ENCODE data around the gene STN1. TPM values are rescaled to one million over a fixed set of nuclear protein-coding genes. Genes with fewer than 3 reads are reported as not detected.

STN1 gene
- polyA plus RNA-seq, 1 of the 3 experiments (the other 2 are of a cell fraction): 22.1 TPM

DNA sequence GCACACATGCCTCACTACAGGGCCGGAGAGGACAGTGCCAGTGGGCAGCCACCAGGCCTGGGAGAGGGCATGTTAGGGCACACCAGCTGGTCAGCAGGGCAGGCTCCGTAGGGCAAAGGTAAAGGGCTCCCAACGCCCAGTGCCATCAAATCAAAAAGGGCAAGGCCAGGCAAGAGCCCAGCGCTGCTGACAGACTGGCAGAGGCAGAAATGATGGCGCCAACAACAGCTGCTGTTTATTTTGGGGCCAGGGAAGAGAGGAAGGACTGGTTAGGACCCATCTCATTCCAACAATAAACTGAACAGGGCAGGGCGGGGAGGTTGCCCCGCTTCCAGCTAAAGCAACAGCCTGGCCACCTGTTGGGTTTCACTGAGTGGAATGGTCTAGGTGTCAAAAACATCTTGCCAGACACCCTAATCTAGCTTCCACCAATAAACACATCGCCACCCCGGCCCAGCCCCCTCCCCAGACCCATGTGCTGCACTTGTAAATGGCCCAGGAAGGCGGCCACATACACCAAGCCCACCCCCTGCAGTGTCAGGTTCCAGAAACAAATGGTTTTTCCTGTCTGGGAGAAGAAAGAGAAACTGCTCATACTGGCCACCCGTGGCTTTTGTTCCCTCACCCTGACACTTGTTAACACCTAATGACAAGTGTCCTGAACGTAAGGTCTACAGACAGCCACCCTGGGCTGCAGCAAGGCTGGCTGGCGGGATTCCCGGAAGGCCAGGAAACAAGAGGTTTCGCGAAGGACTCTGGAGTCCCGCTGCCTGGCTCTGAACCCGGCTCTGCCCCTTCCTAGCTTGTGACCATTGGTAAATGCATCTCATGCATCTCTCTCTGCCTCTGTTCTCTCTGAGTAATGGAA, 77.9 kb downstream of the STN1 start:
- Histone ChIP-seq H3K9me2 (no peaks in the 10 kb centered on the region), H3K4me3 (ENCODE audit: low read depth in 2 of 2, low read length in 1 of 2) (no peak overlapping the region), H3F3A (replicated peaks; ENCODE audit: insufficient read depth) (peaks cover 14% of the 10 kb centered on the region), H3K4me2 (no peak overlapping the region), H2AFZ (ENCODE audit: low read depth) (no peak overlapping the region), H4K20me1 (ENCODE audit: insufficient read depth) (peaks cover 3% of the 10 kb centered on the region; the same call in 1 of the 2 replicates), H3K36me3 (replicated peaks in 1 of 2; ENCODE audit: control insufficient read depth in 1 of 2, insufficient read depth in 2 of 2, low read length in 1 of 2) (no peaks in the 10 kb centered on the region), H3K9ac (no peak overlapping the region), H3K27ac (ENCODE audit: low read depth in 2 of 2, low read length in 1 of 2) (peak overlapping the region in 1 of 2 experiments; percentile 72; a peak in 2 of 4 replicates), H3K27me3 (ENCODE audit: insufficient read depth) (no peaks in the 10 kb centered on the region), H3K79me2 (ENCODE audit: insufficient read depth) (peaks cover 49% of the 10 kb centered on the region), H3K9me3 (no peaks in the 10 kb centered on the region), H3K4me1 (ENCODE audit: control insufficient read depth in 1 of 2, insufficient read depth in 2 of 2, low read depth in 1 of 2, low read length in 1 of 2) (peaks cover 36 to 64% of the 10 kb centered on the region in 2 experiments)
- DNase-seq: no peak
- CTCF ChIA-PET: interaction anchor here (1.0 to 2.7 kb wide), 6 partner anchors 8 to 129 kb away, joined by 3 to 11 read pairs (median 5); no protein-coding TSS in a partner anchor
- POLR2A ChIA-PET: interaction anchor here (0.5 to 1.0 kb wide), 2 partner anchors 16 to 55 kb away, joined by 3 read pairs; no protein-coding TSS in a partner anchor
- TF ChIP-seq GATA2 (CRISPR knock-in tag; IDR thresholded peaks at IDR 0.05) (no peak), FOSL2 (IDR thresholded peaks at IDR 0.05; ENCODE audit: borderline replicate concordance, low read depth) (no peak), JUND (IDR thresholded peaks at IDR 0.05) (no peak)
- 86% methylated on average over 15 of the region's 18 CpGs for WGBS (ENCODE audit: low lambda C conversion rate)

DNA sequence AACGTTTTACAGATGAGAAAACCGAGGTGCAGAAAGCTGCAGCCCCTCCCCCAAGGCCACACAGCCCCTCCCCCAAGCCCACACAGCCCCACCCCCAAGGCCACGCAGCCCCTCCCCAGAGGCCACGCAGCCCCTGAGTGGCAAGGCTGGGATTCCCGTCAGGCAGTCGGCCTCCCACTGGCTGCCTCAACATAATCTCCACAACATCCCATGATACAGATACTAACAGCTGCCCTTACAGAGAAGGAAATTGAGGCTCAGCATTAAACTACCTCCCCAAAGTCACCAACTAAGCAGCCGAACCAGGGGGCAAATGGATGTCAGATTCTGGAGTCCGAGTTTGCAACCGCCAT, 78.5 kb downstream of the STN1 start:
- Histone ChIP-seq H3F3A (replicated peaks; ENCODE audit: insufficient read depth) (peaks cover 12% of the 10 kb centered on the region), H4K20me1 (ENCODE audit: insufficient read depth) (peaks cover 3% of the 10 kb centered on the region; the same call in 1 of the 2 replicates), H3K9me2 (no peaks in the 10 kb centered on the region), H3K4me2 (no peak overlapping the region), H2AFZ (ENCODE audit: low read depth) (no peak overlapping the region), H3K36me3 (replicated peaks in 1 of 2; ENCODE audit: control insufficient read depth in 1 of 2, insufficient read depth in 2 of 2, low read length in 1 of 2) (no peaks in the 10 kb centered on the region), H3K9me3 (no peaks in the 10 kb centered on the region), H3K4me1 (ENCODE audit: control insufficient read depth in 1 of 2, insufficient read depth in 2 of 2, low read depth in 1 of 2, low read length in 1 of 2) (peaks cover 32 to 66% of the 10 kb centered on the region in 2 experiments), H3K79me2 (ENCODE audit: insufficient read depth) (peaks cover 43% of the 10 kb centered on the region), H3K9ac (no peak overlapping the region), H3K4me3 (ENCODE audit: low read depth in 2 of 2, low read length in 1 of 2) (no peak overlapping the region), H3K27me3 (ENCODE audit: insufficient read depth) (no peaks in the 10 kb centered on the region), H3K27ac (ENCODE audit: low read depth in 2 of 2, low read length in 1 of 2) (peak overlapping the region in 1 of 2 experiments; percentile 72; a peak in 1 of 4 replicates)
- WGBS (ENCODE audit: low lambda C conversion rate): 78% methylated on average over 7 of the region's 9 CpGs
- CTCF ChIA-PET: interaction anchor here (1.0 to 2.7 kb wide), 5 partner anchors 9 to 35 kb away, joined by 3 to 11 read pairs (median 6); no protein-coding TSS in a partner anchor
- no peak for DNase-seq
- no peak for TF ChIP-seq TEAD4 (IDR thresholded peaks at IDR 0.05; ENCODE audit: borderline replicate concordance, insufficient read depth)
- TF ChIP-seq GATA2 (CRISPR knock-in tag; IDR thresholded peaks at IDR 0.05): no peak
- no peak for TF ChIP-seq RFX5 (IDR thresholded peaks at IDR 0.05; ENCODE audit: low read length)
- TF ChIP-seq RXRA (IDR thresholded peaks at IDR 0.05; ENCODE audit: borderline replicate concordance, low read depth): no peak
- TF ChIP-seq FOXJ3 (CRISPR knock-in tag; IDR thresholded peaks at IDR 0.05): no peak
- TF ChIP-seq FOXM1 (IDR thresholded peaks at IDR 0.05; ENCODE audit: low read depth): no peak
- no peak for TF ChIP-seq FOSL2 (IDR thresholded peaks at IDR 0.05; ENCODE audit: borderline replicate concordance, low read depth)
- TF ChIP-seq NFIC (IDR thresholded peaks at IDR 0.05; ENCODE audit: borderline replicate concordance): no peak
- no peak for TF ChIP-seq RCOR1 (IDR thresholded peaks at IDR 0.05; ENCODE audit: low read length)
- no peak for TF ChIP-seq EP300 (IDR thresholded peaks at IDR 0.05; ENCODE audit: borderline replicate concordance in 1 of 2, low read depth in 1 of 2, low read length in 1 of 2)
- TF ChIP-seq, protein P1, sequence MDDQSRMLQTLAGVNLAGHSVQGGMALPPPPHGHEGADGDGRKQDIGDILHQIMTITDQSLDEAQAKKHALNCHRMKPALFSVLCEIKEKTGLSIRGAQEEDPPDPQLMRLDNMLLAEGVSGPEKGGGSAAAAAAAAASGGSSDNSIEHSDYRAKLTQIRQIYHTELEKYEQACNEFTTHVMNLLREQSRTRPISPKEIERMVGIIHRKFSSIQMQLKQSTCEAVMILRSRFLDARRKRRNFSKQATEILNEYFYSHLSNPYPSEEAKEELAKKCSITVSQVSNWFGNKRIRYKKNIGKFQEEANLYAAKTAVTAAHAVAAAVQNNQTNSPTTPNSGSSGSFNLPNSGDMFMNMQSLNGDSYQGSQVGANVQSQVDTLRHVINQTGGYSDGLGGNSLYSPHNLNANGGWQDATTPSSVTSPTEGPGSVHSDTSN (IDR thresholded peaks at IDR 0.05): no peak
- TF ChIP-seq SMC3 (IDR thresholded peaks at IDR 0.05; ENCODE audit: low read depth, low read length): no peak
- no peak for TF ChIP-seq CTCF (IDR thresholded peaks at IDR 0.05)
- no peak for TF ChIP-seq USF1 (IDR thresholded peaks at IDR 0.05; ENCODE audit: borderline replicate concordance, low read depth)
- no peak for TF ChIP-seq RAD21 (IDR thresholded peaks at IDR 0.05; ENCODE audit: low read length)
- POLR2A ChIA-PET: interaction anchor here (1.0 kb wide), 1 partner anchor 16 kb away, joined by 3 read pairs; no protein-coding TSS in a partner anchor
